ENCODE measurements around the gene ANAPC5.
"Not testable (repeated sequence)": the region's sequence is repeated elsewhere in the genome, so short reads cannot be mapped to it uniquely, and the experiment has no call there.

ANAPC5 gene

DNA sequence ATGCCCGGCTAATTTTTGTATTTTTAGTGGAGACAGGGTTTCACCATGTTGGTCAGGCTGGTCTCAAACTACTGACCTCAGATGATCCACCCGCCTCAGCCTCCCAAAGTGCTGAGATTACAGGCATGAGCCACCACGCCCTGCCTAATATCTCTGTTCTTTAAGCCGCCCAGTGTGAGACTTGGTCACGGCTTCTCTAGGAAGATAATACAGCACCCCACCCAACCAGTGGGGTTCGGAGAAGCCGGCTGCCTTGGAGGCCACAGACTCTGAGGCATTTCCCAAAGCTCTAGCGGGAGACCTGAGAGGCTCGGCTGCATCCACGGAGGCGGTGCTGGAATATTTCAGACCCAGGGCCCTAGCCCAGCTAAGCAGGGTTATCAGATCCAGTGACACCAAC is 69.3 kb downstream of the ANAPC5 start:
- not testable (repeated sequence) for DNase-seq

- DNase-seq: no peak
Observed at GRCh38 chr12:121282072-121282742, 70.0 kb downstream of the ANAPC5 start.

GRCh38 chr12:121281116-121281515 is 71.1 kb downstream of the ANAPC5 start:
- not testable (repeated sequence) for DNase-seq

DNA sequence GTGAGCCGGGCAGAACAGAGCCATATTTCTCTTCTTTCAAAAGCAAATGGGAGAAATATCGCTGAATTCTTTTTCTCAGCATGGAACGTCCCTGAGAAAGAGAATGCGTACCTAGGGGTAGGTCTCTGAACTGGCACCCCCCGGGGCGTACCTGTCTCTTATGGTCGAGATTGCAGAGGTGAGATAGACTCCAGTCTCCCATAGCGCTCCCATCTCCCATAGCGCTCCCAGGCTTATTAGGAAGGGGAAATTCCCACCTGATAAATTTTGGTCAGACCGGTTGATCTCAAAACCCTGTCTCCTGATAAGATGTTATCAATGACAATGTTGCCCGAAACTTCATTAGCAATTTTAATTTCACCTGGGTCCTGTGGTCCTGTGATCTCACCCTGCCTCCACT is 71.7 kb downstream of the ANAPC5 start:
- DNase-seq: not testable (repeated sequence)

GRCh38 chr12:121279507-121279915 is 72.7 kb downstream of the ANAPC5 start:
- DNase-seq: no peak

GRCh38 chr12:121279071-121279375 is 73.2 kb downstream of the ANAPC5 start:
- no peak for DNase-seq

DNA sequence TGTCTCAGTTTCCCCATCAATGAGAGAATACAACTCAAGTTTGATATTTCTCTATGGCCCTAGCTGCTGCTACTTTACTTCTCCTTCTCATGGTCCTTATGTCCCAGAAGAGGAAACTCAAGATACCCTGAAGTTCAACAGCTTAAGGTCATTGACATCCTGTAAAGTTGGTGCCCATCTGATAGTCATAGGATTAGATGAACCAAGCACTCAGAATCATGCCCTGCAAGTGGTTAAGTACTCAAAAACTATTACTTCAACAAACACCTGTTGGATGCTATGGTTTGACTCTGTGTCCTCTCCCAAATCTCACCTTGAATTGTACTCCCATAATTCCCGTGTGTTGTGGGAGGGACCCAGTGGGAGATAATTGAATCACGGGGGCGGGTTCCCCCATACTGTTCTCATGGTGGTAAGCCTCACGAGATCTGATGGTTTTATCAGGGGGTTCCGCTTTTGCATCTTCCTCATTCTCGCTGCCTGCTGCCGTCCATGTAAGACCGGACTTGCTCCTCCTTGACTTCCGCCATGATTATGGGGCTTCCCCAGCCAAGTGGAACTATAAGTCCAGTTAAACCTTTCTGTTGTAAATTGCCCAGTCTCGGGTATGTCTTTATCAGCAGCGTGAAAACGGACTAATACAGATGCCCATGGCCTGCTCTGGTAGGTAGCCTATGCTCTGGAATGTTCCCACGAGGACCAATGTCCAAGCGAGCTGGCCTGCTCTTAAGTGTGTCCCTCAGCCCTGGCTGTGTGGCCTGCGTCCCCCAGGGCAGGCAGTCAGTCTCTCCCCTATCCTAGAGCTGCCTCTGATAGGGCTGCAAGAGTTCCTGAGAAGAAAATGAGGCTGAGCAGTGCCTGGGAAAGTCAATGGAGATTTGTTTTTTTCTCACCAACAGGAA is 73.8 kb downstream of the ANAPC5 start:
- DNase-seq: no peak

DNA sequence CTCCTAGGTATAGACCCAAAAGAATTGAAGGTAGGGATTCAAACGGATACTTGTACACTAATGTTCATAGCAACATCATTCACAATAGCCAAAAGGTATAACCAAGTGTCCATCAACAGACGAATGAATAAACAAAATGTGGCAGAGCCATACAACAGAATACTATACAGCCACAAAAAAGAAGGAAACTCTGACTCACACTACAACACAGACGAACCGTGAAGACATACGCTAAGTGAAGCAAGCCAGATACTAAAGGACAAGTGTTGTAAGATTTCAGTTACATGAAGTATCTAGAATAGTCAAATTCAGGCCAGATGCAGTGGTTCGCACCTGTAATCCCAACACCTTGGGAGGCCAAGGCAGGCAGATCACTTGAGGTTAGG is 74.8 kb downstream of the ANAPC5 start:
- no peak for DNase-seq

DNA sequence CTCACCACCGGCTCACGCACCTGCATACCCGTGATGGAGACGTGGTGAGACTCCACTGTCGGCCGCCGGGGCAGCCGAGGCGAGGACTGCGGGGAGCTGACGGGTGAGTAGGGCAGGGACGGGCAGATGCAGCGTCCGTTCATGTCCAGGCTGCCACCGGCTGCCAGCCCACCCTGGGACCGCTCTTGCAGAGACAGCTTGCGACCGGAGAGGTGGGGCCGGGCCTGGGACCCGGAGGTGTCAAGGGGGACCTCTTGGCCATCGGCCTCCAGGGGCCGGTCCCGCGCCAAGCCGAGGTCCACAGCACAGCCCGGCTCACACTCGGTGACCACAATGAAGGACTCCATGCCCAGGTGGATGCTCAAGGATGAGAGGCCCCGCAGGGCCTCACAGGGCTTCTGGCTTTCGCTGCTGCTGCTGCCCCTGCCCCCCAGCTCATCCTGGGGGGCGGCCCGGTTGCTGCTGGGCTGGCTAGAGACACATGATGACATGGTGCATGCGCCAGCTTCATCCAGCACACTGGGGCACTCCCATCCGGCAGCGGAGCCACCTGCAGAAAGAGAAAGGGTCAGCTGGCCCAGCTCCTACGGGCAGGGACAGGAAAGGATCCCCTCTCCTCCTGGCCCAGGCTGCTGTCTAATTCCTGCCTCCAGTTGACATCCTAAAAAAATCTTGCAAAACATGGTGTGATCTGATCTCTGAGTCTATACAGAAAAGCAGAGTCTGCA is 78.0 kb downstream of the ANAPC5 start:
- no peak for DNase-seq

DNA sequence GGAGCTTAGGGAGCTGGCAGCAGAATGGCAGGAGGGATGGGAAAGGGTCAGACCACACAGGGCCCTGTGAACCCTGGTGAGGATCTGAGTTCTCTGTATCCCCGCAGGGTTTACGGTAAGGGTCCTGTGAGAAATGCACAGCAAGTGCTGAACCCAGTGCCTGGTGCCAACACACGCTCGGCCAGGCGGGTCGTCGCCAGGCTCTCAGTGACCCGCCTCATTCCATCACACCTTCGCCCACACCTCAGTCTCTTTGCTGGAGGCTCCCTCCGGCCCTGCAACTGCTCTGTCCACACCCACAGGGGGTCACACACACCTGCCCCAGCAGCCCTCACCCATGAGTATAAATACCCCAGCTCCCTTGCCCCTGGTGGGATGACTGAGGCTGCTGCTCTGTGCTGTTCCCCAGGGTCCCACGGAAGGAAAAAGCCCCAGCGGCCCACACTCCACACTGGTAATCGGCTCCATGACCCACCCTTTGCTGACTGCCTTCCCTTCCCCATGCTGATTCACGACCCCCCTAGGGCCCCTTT is 78.8 kb downstream of the ANAPC5 start:
- no peak for DNase-seq

- no peak for DNase-seq
Observed at GRCh38 chr12:121267822-121268221, 84.4 kb downstream of the ANAPC5 start.

GRCh38 chr12:121264951-121265515 is 87.2 kb downstream of the ANAPC5 start:
- DNase-seq: no peak

GRCh38 chr12:121264135-121264534 is 88.1 kb downstream of the ANAPC5 start:
- DNase-seq: no peak

- DNase-seq: no peak
Observed at GRCh38 chr12:121263206-121263935, 88.8 kb downstream of the ANAPC5 start.

DNA sequence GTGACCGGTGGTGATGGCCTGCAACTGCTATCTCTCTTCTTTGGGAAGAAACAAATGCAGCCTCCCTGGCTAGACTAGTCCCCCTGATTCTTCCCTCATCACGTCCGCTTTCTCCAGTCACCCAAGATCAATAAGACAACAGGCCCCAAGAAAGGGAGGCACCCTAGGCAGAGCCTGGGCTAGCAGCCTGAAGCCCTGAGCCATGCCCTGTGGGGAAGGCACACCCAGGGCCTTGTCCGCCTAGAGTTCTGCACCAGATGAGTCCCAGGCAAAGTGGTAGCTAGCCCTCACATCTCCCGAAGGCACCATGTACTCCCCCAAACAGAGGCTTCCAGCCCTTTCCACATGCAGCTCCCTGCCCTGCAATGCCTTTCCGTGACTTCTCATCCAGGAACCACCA is 90.8 kb downstream of the ANAPC5 start:
- DNase-seq: no peak

DNA sequence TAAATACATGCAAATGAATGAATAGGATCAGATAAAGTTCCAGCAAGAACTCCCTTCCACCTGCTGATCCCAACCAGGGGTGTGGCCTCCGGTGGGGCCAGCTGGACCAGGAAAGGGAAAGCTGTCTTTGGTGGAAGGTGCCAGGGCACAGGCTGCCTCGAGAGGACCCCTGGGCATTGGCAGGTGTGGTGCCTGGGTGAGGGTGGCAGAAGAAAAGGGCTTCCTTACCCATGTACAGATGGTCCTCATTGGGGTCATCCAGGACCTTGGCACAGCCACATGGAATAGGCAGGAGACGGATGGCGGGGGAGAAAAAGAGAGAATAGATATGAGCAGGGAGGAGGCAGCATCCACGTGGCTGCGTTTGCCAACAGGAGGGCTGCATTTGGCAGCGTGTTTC is 92.1 kb downstream of the ANAPC5 start:
- DNase-seq: no peak

- no peak for DNase-seq
Observed at GRCh38 chr12:121259074-121259473, 93.1 kb downstream of the ANAPC5 start.
